GM21447 (cell line): ENCODE measurements around the gene ATP12A.
A peak's percentile ranks its signal among the peaks of the same experiment; 100 is the strongest.

Experiments
- ATAC-seq: cut with Tn5 transposase; IDR thresholded peaks from one replicate; pipeline ENCODE4 v1.9.1; 2021; ENCODE audit not compliant: unreplicated experiment

ATP12A gene

DNA sequence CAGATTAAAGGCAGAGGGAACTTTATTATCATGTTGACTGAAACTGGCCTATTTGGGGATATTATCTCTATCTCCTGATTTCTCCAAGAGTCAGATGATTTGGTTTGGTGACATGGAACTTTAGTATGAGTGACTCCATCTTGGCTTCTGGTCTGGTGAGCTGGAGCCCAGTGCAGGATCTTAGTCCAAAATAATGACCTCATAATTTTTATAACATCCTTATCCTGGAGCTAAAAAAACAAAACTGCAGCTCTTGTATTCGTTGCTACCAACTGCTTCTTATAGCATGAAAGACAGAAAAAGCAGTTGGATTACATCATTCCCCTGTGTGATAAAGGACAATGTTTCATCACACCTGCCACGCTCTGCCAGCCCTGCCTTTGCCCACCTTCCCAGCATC lies 44.5 kb downstream of the ATP12A start:
- no peak for ATAC-seq

- no peak for ATAC-seq
These were observed 45.2 kb downstream of the ATP12A start for GRCh38 chr13:24725379-24725778.

DNA sequence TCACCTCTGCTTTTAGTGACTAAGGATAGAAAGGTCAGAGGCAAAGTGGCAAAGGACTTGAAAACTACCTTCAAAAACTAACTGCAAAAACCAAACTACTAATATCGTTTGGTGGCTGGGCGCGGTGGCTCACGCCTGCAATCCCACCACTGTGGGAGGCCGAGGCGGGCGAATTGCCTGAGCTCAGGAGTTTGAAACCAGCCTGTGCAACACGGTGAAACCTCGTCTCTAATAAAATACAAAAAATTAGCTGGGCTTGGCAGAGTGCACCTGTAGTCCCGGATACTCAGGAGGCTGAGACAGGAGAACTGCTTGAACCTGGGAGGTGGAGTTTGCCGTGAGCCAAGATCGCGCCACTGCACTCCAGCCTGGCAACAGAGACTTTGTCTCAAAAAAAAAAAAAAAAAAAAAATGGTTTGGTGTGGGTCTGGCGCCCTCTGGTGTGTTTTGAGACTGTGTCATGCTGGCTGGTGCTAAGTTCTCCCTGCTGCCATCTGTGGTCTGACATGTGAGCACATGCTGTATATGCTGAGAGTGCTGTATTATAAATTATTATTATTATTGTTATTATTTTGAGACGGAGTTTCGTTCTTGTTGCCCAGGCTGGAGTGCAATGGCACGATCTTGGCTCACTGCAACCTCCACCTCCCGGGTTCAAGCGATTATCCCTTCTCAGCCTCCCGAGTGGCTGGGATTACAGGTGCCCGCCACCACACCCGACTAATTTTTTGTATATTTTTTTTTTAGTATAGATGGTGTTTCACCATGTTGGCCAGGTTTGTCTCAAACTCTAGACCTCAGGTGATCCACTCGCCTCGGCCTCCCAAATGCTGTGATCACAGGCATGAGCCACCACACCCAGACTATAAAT lies 47.8 kb downstream of the ATP12A start:
- ATAC-seq: peak; percentile 65

GRCh38 chr13:24730873-24731567 lies 50.8 kb downstream of the ATP12A start:
- peak; percentile 79 for ATAC-seq

DNA sequence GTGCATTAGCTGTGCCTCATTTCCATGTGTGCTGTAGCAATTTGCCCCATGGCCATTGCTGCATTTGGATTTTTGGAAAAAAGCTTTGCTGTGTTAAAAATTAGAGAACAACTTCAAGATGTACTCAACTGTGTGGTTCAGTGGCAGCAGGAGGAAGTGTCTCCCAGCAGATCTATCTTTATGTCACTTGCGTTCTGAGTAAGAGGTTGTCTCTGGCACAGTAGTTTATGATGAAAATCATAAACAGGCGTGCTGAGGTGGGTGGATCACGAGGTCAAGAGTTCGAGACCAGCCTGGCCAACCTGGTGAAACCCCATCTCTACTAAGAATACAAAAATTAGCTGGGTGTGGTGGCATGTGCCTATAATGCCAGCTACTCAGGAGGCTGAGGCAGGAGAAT lies 54.7 kb downstream of the ATP12A start:
- no peak for ATAC-seq

- no peak for ATAC-seq
These were observed 56.8 kb downstream of the ATP12A start for GRCh38 chr13:24737042-24737441.

GRCh38 chr13:24738366-24738847 lies 58.2 kb downstream of the ATP12A start:
- ATAC-seq: no peak

DNA sequence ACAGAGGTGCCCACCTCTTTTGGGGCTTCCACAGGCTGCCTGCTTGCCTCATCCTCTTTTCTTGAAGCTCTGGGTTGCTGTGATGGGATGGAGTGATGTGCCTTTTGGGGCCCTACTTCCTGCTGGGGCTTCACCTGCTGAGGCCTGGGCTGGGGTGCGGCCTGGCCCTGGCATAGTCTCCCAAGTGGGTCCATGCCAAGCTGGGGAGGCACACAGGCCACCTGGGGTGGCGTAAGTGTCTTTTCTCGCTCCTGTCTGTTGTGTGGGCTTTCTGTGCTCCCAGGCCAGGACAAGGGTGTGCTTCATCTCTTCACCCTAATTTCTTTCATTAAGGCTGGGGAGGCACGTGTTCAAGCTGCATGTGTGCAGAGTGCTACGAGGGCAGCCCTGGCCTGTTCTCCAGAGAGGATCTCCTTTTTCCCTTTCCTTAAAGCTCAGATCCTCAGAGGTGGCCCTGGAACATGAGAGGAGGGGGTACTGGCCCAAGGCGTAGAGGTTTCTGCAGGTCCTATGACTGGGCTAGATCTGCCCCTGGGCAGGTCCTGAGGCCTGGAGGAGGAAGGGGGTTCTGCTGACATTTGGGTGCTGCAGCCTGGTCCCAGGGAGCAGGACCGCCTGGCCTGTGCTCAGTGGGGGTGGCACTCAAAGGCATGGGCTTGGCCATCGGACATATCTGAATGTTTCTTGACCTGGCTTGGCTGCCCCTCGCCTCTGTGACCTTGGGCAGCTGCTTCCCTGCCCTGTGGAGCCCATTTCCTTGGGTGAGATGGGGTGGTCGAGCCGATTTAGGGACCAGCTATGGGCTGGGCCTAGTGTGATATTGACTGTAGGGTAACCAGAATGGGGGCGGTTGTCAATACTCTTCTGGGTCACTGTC lies 60.0 kb downstream of the ATP12A start:
- no peak for ATAC-seq

DNA sequence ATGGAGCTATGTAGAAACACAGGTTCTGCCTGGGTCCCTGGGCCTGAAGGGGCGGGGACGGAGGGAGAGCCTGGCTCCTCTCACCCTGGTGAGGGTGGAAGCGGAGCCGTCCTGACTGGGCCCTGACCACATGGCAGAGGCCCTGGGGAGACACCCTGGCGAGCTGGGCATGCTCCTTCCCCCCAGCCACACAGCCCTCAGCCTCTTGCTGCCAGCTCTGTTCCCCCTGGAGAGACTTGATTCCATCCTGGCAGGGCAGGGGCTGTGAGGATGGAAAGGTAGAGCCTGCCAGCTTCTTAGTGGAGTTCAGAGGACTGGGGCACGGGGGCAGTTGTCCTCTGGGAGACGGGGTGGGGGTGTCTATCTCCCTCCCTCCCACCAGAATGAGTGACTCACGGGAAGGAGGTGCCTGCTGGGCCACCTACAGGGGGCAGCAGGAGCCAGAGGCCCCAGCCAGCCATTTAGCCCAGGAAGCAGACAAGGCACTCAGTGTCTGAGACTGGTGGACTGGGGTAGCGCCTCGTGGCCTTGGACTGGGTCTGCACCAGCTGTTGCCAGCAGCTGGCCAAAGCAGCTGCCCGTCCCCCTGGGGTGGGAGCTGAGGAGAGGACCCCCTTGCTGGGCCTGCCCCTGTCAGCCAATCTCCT lies 60.9 kb downstream of the ATP12A start:
- no peak for ATAC-seq

GRCh38 chr13:24741791-24742190 lies 61.6 kb downstream of the ATP12A start:
- ATAC-seq: no peak

DNA sequence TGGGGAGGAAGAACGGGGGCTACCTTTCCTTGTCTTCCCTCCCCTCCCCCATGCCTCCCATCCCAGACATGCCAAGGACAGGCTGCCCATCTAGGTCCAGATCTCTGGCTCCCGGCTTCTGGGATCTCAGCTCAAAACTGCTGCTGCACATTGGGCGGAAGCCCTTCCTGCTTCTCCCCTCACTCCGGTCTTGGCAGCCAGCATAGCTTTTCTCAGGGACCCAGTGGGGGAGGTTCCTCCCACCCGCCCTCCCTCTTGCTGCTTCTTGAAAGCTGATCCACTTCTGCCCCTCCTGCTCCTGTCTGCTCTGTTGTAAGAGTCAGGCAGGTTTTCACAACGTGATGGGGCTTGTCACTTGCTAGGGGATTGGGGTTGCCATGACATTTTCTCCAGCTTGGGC lies 62.1 kb downstream of the ATP12A start:
- ATAC-seq: no peak

DNA sequence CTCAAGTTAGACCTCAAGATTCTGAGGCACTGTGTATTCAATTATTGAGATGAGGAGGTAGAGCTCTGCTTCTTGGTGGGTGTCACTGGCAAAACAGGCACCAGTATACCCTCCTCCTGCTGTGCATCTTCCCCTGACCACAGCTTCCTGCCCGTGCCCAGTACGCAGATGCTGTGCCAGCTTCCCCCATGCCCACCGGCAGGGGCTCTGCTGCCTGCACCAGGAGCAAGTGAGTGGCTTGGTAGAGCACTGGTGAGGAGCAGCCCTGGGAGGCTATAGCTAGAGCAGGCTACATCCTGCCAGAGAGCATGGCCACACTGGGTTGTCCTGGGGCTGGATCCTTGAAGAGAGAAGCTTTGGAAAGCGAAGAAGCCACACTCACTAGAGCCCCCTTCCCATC lies 62.8 kb downstream of the ATP12A start:
- no peak for ATAC-seq

DNA sequence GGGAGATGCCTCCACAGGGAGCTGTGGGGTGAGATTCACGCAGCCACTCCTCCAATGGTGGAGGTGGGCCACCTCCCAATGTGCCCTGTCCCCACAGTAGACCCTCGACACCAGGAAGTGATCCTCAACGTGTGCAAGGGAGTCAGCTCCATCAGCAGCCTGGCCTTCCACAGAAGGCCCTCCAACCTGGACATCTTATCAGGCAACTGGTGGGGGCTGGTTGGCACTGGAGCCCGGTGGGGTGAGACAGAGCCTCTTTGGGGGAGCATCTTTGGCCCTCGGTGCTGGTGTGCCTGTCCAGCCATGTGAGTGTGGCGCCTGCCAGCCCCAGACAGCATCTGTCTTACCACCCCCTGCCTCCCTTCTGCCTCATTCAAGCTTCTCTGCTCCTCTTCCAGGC lies 64.0 kb downstream of the ATP12A start:
- no peak for ATAC-seq

DNA sequence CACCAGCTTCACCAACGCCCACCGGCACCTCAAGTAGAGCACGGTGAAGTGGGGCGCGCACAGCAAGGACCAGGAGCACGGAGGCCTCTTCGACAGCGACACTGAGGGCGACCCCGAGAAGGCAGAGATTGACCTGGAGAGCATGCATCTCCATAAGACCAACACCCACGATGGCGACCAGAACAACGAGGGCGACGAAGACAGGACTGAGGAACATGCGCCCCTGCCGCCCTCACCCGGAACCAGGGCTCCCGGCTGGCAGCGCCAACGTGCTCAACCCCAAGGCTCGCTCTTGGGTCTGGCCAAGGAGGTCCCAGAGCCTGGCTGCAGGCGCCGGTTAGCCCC lies 65.3 kb downstream of the ATP12A start:
- ATAC-seq: no peak

GRCh38 chr13:24745861-24746617 lies 65.8 kb downstream of the ATP12A start:
- ATAC-seq: no peak

GRCh38 chr13:24746618-24747247 lies 66.5 kb downstream of the ATP12A start:
- no peak for ATAC-seq

DNA sequence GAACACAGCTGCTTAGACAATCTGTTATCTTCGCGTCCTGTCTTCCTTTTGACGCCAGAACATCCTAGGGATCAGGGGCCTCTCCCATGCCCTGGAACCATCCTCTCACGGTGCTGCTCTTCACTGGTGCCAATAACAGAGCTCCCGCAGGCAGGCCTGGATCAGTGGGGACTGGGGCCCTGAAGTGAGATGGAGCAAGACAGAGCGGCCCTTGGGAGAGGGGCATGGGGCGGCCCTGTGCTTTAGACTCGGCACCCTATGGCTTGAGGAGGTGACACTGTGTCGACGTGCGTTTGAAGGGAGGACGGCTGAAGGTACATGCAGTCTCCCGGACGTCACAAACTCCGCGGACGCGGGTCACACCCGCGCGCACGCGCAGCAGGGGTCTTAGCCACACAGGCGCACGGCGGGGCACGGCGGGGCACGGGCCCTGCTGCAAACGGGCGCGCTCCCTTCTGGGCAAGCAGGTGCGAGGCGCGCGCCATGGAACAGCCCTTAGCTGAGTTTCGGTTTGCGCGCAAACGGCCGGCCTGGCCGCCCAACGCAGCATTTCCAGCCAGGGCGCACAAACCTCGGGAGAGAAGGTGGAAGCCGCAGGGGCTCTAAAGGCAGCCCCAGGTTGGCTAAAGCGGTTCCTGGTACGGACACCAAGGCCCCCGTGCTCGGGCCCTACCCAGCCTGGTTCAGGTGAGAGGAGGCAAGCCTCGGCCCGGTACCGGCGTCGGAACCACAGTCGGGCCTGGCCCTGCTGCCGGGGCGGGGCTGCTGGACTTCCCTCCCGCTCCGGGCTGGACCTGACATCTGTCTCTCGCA lies 67.2 kb downstream of the ATP12A start:
- ATAC-seq: no peak

- no peak for ATAC-seq
These were observed 67.8 kb downstream of the ATP12A start for GRCh38 chr13:24748061-24748400.

- ATAC-seq: no peak
These were observed 79.0 kb downstream of the ATP12A start for GRCh38 chr13:24759197-24759596.
